HepG2 (cell line): Measurements from ENCODE around the gene C5AR2. TPM values are rescaled to one million over a fixed set of nuclear protein-coding genes. Genes with fewer than 3 reads are reported as not detected.

Experiments used
- ARNT2 ChIP-seq: sonication (generic); formaldehyde crosslinking; IDR thresholded peaks from 2 replicates; pipeline ENCODE4 v1.8.0; 2022; ENCODE audit warnings: mild to moderate bottlenecking, low read depth, missing genetic modification reagents, moderate library complexity
- ATF7-NPFF ChIP-seq: sonication (generic); formaldehyde crosslinking; IDR thresholded peaks from 2 replicates; pipeline ENCODE4 v1.8.1; 2023; ENCODE audit warnings: mild to moderate bottlenecking, low read depth, missing genetic modification reagents, moderate library complexity
- EEA1 ChIP-seq: sonication (generic); formaldehyde crosslinking; IDR thresholded peaks from 2 replicates; pipeline ENCODE4 v1.5.1; 2020; ENCODE audit warnings: mild to moderate bottlenecking, missing genetic modification reagents, borderline replicate concordance
- ESRRA ChIP-seq: sonication (generic); formaldehyde crosslinking; IDR thresholded peaks from 2 replicates; pipeline ENCODE4 v1.5.1; 2020; ENCODE audit warnings: mild to moderate bottlenecking, low read depth, missing genetic modification reagents
- IRX3 ChIP-seq: sonication (generic); formaldehyde crosslinking; IDR thresholded peaks from 2 replicates; pipeline ENCODE4 v1.8.1; 2023; ENCODE audit warnings: mild to moderate bottlenecking, low read depth, missing genetic modification reagents, borderline replicate concordance
- RFXANK ChIP-seq: IDR thresholded peaks from 2 replicates; pipeline ENCODE4 v1.6.1; 2016
- ZNF552 ChIP-seq: sonication (generic); formaldehyde crosslinking; IDR thresholded peaks from 2 replicates; pipeline ENCODE4 v1.9.0; 2022; ENCODE audit warnings: missing genetic modification reagents, mild to moderate bottlenecking, borderline replicate concordance
- ZNF616 ChIP-seq: sonication (generic); formaldehyde crosslinking; IDR thresholded peaks from 2 replicates; pipeline ENCODE4 v1.5.0; 2020; ENCODE audit warnings: low read depth, mild to moderate bottlenecking, missing genetic modification reagents
- ZNF790 ChIP-seq: sonication (generic); formaldehyde crosslinking; IDR thresholded peaks from 2 replicates; pipeline ENCODE4 v1.8.0; 2022; ENCODE audit warnings: missing genetic modification reagents, mild to moderate bottlenecking, borderline replicate concordance
- polyA plus RNA-seq, 8 experiments: library from polyadenylated mRNA; depleted of rRNA in 3 of 8; stranded (reverse) in 7 of 8; unstranded in 1 of 8; fragments of >200 nt; fragmentation: Illumina TruSeq in 4 of 8; extraction: Trizol in 4 of 8; gene quantifications; 2 replicates each; pipeline versions ENCODE4 v1.2.1 to v1.2.3, GENCODE V29; 2011 to 2016; ENCODE audit warnings: low read depth in 4 of 8, missing spikeins in 1 of 8, mixed read lengths in 1 of 8; ENCODE audit not compliant: insufficient read depth in 1 of 8
- total RNA-seq, 5 experiments: library from RNA; depleted of rRNA; stranded (reverse); fragments of >200 nt; fragmentation: Illumina TruSeq; extraction: Trizol; gene quantifications; 2 replicates each; pipeline ENCODE4 v1.2.3, GENCODE V29; 2016; ENCODE audit warnings: low read depth in 1 of 5
- TF ChIP-seq, protein P1 (sequence below): sonication (generic); formaldehyde crosslinking; IDR thresholded peaks from 2 replicates; pipeline ENCODE4 v1.9.0; 2021; ENCODE audit warnings: missing genetic modification reagents, mild to moderate bottlenecking, borderline replicate concordance
- TF ChIP-seq, protein P2 (sequence below): sonication (generic); formaldehyde crosslinking; IDR thresholded peaks from 2 replicates; pipeline ENCODE4 v1.4.0; 2020; ENCODE audit warnings: mild to moderate bottlenecking, missing genetic modification reagents
- TF ChIP-seq, protein P3 (sequence below): sonication (generic); formaldehyde crosslinking; IDR thresholded peaks from 2 replicates; pipeline ENCODE4 v1.8.0; 2022; ENCODE audit warnings: missing genetic modification reagents, low read depth, mild to moderate bottlenecking, borderline replicate concordance
- TF ChIP-seq, protein P4 (sequence below): sonication (generic); IDR thresholded peaks from 2 replicates; pipeline ENCODE4 v1.6.1; 2016; ENCODE audit warnings: low read depth, borderline replicate concordance
- TF ChIP-seq, protein P5 (sequence below): IDR thresholded peaks from 2 replicates; pipeline ENCODE4 v1.6.1; 2016; ENCODE audit warnings: low read depth
- TF ChIP-seq, protein P6 (sequence below): fragments of 450-650 bp; IDR thresholded peaks from 2 replicates; pipeline ENCODE4 v1.6.1; 2016
- TF ChIP-seq, protein P7 (sequence below): sonication (generic); formaldehyde crosslinking; IDR thresholded peaks from 2 replicates; pipeline ENCODE4 v1.5.1; 2020; ENCODE audit warnings: mild to moderate bottlenecking, missing genetic modification reagents, borderline replicate concordance

Gene C5AR2
- total and polyA plus RNA-seq, 2 of the 13 experiments (the other 11 are each of a cell fraction or from before 2014, with no cell fraction given): 0.09 to 0.24 TPM

DNA sequence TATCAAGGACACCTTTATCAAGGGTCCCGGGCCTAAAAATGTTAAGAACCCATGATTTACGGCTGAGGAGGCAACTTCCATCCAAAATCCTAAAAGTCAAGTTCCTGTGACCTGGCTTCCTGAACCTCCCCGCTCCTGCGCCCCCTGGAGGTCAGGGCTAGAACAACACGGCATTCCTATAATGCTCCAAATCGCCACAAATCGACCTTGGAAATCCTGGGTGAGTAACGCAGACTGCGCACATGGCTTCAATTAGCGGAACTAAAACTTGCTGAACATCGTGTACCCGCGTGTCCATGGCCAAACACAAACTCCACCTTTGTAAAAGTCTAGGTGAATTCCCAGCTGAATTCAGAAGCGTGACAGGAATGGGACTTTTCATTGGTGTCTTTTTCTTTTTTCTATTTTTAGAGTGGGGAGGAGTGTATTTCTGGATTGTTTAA, 26.6 kb upstream of the C5AR2 start (continued):
- TF ChIP-seq, protein P1, sequence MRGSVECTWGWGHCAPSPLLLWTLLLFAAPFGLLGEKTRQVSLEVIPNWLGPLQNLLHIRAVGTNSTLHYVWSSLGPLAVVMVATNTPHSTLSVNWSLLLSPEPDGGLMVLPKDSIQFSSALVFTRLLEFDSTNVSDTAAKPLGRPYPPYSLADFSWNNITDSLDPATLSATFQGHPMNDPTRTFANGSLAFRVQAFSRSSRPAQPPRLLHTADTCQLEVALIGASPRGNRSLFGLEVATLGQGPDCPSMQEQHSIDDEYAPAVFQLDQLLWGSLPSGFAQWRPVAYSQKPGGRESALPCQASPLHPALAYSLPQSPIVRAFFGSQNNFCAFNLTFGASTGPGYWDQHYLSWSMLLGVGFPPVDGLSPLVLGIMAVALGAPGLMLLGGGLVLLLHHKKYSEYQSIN (CRISPR knock-in tag): no peak
- no peak for TF ChIP-seq ZNF552 (CRISPR knock-in tag)
- TF ChIP-seq ZNF616 (CRISPR knock-in tag): no peak
- TF ChIP-seq, protein P2, sequence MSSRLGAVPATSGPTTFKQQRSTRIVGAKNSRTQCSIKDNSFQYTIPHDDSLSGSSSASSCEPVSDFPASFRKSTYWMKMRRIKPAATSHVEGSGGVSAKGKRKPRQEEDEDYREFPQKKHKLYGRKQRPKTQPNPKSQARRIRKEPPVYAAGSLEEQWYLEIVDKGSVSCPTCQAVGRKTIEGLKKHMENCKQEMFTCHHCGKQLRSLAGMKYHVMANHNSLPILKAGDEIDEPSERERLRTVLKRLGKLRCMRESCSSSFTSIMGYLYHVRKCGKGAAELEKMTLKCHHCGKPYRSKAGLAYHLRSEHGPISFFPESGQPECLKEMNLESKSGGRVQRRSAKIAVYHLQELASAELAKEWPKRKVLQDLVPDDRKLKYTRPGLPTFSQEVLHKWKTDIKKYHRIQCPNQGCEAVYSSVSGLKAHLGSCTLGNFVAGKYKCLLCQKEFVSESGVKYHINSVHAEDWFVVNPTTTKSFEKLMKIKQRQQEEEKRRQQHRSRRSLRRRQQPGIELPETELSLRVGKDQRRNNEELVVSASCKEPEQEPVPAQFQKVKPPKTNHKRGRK (CRISPR knock-in tag): no peak
- peak; percentile 40; the same call in 1 of the 2 replicates for TF ChIP-seq ESRRA (CRISPR knock-in tag)
- TF ChIP-seq, protein P3, sequence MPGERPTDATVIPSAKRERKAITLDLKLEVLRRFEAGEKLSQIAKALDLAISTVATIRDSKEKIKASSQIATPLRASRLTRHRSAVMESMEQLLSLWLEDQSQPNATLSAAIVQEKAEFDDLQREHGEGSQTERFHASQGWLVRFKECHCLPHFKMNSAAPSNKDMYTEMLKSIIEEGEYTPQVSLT: no peak
- no peak for TF ChIP-seq ATF7-NPFF (CRISPR knock-in tag)
- TF ChIP-seq, protein P4, sequence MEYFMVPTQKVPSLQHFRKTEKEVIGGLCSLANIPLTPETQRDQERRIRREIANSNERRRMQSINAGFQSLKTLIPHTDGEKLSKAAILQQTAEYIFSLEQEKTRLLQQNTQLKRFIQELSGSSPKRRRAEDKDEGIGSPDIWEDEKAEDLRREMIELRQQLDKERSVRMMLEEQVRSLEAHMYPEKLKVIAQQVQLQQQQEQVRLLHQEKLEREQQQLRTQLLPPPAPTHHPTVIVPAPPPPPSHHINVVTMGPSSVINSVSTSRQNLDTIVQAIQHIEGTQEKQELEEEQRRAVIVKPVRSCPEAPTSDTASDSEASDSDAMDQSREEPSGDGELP: no peak
- no peak for TF ChIP-seq ARNT2
- TF ChIP-seq ZNF790 (CRISPR knock-in tag): no peak
- TF ChIP-seq, protein P5, sequence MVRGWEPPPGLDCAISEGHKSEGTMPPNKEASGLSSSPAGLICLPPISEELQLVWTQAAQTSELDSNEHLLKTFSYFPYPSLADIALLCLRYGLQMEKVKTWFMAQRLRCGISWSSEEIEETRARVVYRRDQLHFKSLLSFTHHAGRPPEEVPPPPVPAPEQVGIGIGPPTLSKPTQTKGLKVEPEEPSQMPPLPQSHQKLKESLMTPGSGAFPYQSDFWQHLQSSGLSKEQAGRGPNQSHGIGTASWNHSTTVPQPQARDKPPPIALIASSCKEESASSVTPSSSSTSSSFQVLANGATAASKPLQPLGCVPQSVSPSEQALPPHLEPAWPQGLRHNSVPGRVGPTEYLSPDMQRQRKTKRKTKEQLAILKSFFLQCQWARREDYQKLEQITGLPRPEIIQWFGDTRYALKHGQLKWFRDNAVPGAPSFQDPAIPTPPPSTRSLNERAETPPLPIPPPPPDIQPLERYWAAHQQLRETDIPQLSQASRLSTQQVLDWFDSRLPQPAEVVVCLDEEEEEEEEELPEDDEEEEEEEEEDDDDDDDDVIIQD (CRISPR knock-in tag): 0 out of 2 replicates have a peak, but pooled peaks have one; percentile 14
- 0 out of 2 replicates have a peak, but pooled peaks have one; percentile 30 for TF ChIP-seq RFXANK
- no peak for TF ChIP-seq EEA1 (CRISPR knock-in tag)
- TF ChIP-seq, protein P6, sequence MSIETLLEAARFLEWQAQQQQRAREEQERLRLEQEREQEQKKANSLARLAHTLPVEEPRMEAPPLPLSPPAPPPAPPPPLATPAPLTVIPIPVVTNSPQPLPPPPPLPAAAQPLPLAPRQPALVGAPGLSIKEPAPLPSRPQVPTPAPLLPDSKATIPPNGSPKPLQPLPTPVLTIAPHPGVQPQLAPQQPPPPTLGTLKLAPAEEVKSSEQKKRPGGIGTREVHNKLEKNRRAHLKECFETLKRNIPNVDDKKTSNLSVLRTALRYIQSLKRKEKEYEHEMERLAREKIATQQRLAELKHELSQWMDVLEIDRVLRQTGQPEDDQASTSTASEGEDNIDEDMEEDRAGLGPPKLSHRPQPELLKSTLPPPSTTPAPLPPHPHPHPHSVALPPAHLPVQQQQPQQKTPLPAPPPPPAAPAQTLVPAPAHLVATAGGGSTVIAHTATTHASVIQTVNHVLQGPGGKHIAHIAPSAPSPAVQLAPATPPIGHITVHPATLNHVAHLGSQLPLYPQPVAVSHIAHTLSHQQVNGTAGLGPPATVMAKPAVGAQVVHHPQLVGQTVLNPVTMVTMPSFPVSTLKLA: peak; percentile 78
- TF ChIP-seq IRX3: no peak
- TF ChIP-seq, protein P7, sequence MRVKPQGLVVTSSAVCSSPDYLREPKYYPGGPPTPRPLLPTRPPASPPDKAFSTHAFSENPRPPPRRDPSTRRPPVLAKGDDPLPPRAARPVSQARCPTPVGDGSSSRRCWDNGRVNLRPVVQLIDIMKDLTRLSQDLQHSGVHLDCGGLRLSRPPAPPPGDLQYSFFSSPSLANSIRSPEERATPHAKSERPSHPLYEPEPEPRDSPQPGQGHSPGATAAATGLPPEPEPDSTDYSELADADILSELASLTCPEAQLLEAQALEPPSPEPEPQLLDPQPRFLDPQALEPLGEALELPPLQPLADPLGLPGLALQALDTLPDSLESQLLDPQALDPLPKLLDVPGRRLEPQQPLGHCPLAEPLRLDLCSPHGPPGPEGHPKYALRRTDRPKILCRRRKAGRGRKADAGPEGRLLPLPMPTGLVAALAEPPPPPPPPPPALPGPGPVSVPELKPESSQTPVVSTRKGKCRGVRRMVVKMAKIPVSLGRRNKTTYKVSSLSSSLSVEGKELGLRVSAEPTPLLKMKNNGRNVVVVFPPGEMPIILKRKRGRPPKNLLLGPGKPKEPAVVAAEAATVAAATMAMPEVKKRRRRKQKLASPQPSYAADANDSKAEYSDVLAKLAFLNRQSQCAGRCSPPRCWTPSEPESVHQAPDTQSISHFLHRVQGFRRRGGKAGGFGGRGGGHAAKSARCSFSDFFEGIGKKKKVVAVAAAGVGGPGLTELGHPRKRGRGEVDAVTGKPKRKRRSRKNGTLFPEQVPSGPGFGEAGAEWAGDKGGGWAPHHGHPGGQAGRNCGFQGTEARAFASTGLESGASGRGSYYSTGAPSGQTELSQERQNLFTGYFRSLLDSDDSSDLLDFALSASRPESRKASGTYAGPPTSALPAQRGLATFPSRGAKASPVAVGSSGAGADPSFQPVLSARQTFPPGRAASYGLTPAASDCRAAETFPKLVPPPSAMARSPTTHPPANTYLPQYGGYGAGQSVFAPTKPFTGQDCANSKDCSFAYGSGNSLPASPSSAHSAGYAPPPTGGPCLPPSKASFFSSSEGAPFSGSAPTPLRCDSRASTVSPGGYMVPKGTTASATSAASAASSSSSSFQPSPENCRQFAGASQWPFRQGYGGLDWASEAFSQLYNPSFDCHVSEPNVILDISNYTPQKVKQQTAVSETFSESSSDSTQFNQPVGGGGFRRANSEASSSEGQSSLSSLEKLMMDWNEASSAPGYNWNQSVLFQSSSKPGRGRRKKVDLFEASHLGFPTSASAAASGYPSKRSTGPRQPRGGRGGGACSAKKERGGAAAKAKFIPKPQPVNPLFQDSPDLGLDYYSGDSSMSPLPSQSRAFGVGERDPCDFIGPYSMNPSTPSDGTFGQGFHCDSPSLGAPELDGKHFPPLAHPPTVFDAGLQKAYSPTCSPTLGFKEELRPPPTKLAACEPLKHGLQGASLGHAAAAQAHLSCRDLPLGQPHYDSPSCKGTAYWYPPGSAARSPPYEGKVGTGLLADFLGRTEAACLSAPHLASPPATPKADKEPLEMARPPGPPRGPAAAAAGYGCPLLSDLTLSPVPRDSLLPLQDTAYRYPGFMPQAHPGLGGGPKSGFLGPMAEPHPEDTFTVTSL (CRISPR knock-in tag): peak; percentile 45; the same call in 1 of the 2 replicates
